Transverse colon (tissue), 4 donors: ENCODE data around the gene AK9.
A peak's percentile ranks its signal among the peaks of the same experiment; 100 is the strongest.

Source experiments
- CTCF ChIP-seq, 5 experiments: fragments of 200-600 bp in 3 of 5; fragments of 450-650 bp in 2 of 5; sonication (generic) in 3 of 5; IDR thresholded peaks; 1 replicate in 2 of 5; 2 replicates in 3 of 5; pipeline ENCODE4 v1.5.1; 2016 to 2017; ENCODE audit warnings: antibody characterized with exemption in 5 of 5, inconsistent platforms in 3 of 5, mild to moderate bottlenecking in 2 of 5, moderate library complexity in 1 of 5
- POLR2A ChIP-seq: fragments of 450-650 bp; IDR thresholded peaks from one replicate; pipeline ENCODE4 v1.6.1; 2016; ENCODE audit warnings: antibody characterized with exemption, mild to moderate bottlenecking, moderate library complexity
- POLR2AphosphoS5 ChIP-seq, 3 donors: sonication (generic); formaldehyde crosslinking; IDR thresholded peaks; one replicate each; pipeline ENCODE4 v1.6.1; 2016; ENCODE audit warnings: antibody characterized with exemption in 3 of 3

- no peak for TF ChIP-seq CTCF (IDR thresholded peaks at IDR 0.05)
- no peak for TF ChIP-seq POLR2A
- TF ChIP-seq POLR2AphosphoS5 (IDR thresholded peaks at IDR 0.05) = peak in 2 of 3 donors; percentile 45 to 56
Measured at GRCh38 chr6:109486068-109486467, 204.9 kb downstream of the AK9 start.
